VCaP (cell line): ENCODE data around the gene CBLC.
A peak's percentile ranks its signal among the peaks of the same experiment; 100 is the strongest.

ENCODE experiments used
- H3K27ac ChIP-seq: fragments of 450-650 bp; 2 replicates; pipeline ENCODE4 v1.5.1; 2017
- TF ChIP-seq, protein P1 (sequence below): fragments of 450-650 bp; conservative IDR thresholded peaks from 2 replicates; pipeline ENCODE4 v1.5.1; 2017; ENCODE audit warnings: mild to moderate bottlenecking, moderate library complexity

CBLC gene

DNA sequence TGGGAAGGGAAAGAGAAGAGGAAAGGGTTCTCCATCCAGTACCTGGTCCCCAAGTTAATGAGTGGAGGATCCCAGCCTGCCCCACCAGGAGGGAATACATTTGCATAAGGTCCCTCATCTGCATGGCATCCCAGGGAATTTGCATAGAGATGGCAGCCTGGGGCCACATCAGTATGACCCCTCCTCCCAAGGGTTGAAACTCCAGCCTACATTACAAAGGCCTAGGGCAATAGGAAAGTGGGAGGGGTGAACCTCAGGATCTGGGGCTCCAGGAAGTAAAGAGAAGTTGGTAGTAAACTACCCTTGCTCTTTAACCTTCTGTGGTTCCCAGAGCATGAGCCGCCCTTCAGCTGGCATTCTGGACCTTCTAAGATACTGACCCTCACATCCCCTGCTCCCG is 61.6 kb downstream of the CBLC start:
- H3K27ac ChIP-seq, result no peak overlapping the region
- TF ChIP-seq, protein P1, sequence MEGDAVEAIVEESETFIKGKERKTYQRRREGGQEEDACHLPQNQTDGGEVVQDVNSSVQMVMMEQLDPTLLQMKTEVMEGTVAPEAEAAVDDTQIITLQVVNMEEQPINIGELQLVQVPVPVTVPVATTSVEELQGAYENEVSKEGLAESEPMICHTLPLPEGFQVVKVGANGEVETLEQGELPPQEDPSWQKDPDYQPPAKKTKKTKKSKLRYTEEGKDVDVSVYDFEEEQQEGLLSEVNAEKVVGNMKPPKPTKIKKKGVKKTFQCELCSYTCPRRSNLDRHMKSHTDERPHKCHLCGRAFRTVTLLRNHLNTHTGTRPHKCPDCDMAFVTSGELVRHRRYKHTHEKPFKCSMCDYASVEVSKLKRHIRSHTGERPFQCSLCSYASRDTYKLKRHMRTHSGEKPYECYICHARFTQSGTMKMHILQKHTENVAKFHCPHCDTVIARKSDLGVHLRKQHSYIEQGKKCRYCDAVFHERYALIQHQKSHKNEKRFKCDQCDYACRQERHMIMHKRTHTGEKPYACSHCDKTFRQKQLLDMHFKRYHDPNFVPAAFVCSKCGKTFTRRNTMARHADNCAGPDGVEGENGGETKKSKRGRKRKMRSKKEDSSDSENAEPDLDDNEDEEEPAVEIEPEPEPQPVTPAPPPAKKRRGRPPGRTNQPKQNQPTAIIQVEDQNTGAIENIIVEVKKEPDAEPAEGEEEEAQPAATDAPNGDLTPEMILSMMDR, result no peak

DNA sequence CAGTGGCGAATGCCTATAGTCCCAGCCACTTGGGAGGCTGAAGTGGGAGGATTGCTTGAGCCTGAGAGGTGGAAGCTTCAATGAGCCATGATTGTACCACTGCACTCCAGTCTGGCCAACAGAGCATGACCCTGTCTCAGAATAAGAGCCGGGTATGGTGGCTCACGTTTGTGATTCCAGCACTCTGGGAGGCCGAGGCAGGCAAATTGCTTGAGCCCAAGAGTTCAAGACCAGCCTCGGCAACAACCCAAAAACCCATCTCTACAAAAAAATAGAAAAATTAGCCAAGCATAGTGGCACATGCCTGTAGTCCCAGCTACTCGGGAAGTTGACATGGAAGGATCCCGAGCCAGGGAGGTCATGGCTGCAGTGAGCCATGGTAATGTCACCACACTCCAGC is 63.1 kb downstream of the CBLC start:
- TF ChIP-seq, protein P1, result no peak
- H3K27ac ChIP-seq, result no peak overlapping the region

DNA sequence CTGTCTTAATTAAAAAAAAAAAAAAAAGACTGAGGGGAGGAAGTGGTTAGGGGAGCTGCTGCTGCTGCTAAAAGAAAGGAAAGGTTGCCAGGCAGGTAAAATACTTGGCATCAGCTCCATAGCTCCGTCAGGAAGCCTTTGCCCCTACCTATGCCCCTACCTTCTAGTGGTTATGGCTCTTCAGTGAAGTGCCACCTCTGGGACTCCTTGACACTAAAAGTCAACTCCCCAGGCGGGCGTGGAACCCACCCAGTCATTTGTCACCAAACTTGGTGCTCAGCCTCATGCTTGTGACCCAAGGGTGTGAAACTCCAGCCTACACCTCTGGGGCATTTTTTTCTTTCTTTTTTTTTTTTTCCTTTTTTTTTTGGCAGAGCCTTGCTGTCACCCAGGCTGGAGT is 63.5 kb downstream of the CBLC start:
- no peak overlapping the region for H3K27ac ChIP-seq
- TF ChIP-seq, protein P1, result no peak

DNA sequence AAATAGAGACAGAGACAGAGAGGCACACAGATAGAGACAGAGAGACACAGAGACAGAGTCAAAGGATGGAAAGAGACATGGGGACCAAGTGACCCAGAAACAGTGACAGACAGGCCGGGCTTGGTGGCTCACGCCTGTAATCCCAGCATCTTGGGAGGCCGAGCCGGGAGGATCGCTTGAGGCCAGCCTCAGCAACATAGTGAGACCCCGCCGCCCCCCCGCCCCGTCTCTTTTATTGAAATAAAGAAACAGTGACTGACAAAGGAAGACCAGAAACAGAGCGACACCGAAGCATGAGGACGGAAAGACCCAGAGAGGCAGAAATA is 67.6 kb downstream of the CBLC start:
- TF ChIP-seq, protein P1, result no peak
- H3K27ac ChIP-seq, result peak overlapping the region; percentile 97

DNA sequence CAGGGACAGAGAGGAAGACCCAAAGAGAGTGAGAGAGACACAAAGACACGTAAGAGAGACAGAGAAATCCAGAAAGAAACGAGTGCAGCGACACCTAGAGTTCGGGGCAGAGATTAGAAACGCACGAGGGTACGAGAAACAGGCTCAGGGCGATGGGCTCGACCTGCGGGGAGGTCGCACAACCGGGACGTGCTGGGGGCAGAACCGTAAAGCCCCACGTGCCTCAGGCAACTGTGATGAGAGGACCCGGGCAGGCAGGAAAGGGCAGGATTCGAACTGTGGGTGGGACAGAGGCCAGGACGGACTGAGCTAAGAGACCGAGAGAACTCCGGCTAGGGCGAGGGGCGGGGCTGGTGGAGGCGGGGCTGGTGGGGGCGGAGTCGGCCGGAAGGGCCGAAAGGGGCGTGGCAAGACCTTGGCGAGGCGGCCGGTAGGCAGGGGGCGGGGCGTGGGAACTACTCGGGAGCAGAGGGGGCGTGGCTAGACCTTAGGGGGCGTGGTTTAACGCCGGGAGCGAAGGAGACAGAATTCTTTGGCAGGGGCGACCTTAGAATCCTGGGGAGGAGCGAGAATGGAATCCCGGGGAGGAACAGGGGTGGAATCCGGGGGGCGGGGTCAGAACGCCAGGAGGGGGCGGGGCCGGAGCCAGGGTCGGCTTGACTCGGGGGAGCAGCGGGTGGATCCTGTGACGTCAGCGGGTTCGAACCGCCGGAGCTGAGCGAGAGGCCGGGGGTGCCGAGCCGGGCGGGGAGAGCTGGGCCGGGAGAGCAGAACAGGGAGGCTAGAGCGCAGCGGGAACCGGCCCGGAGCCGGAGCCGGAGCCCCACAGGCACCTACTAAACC is 68.1 kb downstream of the CBLC start, which contains the start of gene NECTIN2:
TSS of gene NECTIN2 (plus strand) at position 686 of the 843 bp plus-strand sequence. CDS start 229 bp downstream, outside the sequence.
- TF ChIP-seq, protein P1, result peak; percentile 69
- H3K27ac ChIP-seq, result peak within 1 kb of the TSS; percentile 97

DNA sequence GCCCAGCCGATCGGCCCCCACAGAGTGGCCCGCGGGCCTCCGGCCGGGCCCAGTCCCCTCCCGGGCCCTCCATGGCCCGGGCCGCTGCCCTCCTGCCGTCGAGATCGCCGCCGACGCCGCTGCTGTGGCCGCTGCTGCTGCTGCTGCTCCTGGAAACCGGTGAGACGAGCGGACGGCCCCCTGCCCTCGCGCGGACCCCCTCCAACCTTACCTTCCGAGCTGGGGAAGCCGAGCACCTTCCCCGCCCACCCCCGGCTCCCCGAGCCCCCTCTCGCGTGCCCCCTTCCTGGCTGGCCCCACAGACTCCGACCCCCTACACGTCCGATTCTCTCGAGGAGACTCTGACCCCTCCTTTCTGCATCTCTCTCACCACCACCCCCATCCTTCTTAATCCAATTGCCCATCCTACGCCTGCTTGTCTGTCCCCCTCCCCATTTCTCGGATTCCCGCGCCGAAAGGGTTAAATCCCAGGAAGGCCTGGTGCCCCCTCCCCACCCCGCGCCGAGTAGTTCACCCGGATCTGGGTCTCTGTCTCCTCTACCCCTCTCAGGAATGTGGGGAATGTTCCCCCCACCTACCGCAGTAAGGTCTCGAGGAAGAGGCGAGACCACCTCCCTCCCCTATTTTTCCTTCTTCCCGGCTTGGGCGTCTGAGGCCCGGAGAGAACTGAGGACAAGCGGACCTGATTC is 68.9 kb downstream of the CBLC start:
- peak overlapping the region; percentile 97 for H3K27ac ChIP-seq

More for the DNA sequence above, 68.9 kb downstream of the CBLC start:
- TF ChIP-seq, protein P1, result no peak
